ENCODE measurements around the gene EEF1AKMT4.

EEF1AKMT4 gene

DNA sequence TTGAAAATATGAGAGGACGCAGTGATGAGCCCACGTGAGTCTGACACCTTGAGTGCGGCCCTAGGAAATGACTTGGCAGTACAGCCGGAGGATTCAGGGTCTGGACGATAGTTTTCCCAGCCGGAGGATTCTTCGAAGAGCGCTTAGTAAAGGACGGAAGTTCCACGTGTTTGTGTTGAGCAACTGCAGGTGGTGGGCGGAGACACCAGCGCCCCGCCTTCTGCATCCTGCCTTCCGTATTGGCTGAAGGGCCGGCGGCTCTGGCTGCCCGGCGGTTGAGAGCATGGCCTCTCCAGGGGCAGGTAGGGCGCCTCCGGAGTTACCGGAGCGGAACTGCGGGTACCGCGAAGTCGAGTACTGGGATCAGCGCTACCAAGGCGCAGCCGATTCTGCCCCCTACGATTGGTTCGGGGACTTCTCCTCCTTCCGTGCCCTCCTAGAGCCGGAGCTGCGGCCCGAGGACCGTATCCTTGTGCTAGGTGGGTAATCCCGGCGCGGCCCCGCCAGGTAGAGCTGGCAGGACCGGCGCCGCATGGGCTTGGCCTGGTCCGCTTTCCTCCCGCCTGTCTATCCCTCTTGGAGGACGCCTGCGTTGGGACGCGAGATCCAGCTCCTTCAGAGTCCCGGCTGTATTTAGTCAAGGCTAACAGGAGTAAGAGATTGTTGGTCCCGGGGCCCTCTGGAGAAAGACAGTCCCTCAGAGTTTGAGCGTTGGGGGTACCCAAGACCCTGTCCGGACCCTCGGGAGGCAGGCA is at the start of gene EEF1AKMT4:
TSS of gene EEF1AKMT4 (plus strand) at position 261 of the 755 bp plus-strand sequence. CDS start at position 284, 23 bp downstream.
- DNase-seq (ENCODE audit: low spot score) = peak; percentile 98

DNA sequence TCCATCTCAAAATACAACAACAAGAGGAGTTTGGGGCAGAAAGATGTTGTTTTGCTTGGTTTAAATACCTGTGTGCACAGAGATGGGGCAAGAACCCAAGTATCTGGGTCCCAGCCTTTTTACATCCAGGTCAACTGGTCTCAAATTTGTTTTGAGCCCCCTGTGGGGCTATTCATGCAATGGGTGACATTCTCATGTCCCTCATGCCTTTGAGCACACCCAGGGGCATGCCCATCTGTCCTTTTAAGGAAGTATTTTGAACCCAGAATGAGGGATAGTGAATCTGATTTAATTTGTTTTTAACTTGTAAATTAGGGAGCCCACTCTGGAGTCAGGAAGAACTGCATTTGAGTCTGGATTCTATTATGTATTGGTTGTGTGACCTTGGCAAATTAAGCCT is 48.6 kb upstream of the EEF1AKMT4 start:
- DNase-seq (ENCODE audit: low spot score) = no peak

DNA sequence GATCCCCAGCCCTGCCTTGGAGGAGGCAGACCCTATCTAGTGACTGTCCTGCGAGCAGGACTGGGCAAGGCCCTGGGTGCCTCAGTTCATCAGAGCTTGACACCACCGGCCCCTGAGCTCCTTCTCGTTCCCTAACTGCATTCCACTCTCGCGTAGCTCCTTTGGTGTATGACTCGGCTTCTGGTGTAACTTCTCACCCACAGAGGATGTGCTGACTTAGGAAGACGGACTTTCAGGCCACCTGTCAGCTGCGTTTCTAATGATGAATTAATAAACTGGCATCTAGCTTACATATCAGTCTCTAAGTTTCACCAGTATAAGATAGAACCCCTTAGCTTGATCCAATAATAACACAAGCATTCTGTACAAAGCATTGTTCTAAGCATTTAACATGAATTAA is 45.9 kb upstream of the EEF1AKMT4 start:
- DNase-seq (ENCODE audit: low spot score) = no peak

DNA sequence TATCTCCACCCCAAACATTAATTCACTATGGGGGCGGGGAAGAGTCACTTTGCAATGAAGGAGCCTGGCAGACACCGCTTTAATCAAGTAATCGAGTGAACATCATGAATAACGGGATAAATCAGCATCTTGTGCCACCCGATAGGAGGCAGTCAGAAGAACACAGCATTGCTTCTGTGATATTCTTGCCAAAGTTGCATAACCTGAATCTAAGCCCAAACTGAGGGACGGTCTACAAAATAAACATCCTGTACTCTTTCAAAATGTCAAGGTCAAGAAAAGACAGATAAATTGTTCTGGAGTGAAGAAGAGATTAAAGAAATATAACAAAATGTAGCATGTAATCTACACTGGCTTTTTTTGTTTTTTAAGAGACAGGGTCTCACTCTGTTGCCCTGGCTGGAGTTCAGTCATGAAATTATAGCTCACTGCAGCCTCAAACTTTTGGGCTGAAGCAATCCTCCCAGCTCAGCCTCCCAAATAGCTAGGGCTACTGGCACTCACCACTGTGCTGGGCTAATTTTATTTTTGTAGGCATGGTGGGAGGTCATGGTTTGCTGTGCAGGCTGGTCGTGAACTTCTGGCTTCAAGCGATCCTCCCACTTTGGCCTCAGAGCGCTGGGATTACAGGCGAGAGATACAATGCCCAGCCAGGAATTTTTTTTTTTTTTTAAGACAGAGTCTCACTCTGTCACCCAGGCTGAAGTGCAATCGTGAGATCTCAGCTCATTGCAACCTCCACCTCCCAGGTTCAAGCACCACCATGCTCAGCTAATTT is 40.1 kb upstream of the EEF1AKMT4 start:
- DNase-seq (ENCODE audit: low spot score) = no peak

DNA sequence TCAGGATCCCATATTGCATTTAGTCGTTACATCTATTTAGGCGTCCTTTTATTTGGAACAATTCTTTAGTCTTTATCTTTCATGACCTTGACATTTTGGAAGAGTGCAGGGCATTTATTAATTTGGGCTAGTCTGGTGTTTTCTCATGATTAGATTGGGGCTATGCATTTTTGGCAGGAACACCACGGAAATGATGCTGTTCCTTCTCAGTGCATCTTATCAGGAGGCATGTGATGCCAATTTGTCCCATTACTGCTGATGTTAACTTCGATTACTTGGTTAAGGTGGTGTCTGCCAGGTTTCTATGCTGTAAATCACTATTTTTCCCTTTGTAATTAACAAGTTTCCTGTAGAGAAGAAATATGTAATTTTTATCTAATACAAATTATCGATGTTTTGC is 38.2 kb upstream of the EEF1AKMT4 start:
- DNase-seq (ENCODE audit: low spot score) = no peak

DNA sequence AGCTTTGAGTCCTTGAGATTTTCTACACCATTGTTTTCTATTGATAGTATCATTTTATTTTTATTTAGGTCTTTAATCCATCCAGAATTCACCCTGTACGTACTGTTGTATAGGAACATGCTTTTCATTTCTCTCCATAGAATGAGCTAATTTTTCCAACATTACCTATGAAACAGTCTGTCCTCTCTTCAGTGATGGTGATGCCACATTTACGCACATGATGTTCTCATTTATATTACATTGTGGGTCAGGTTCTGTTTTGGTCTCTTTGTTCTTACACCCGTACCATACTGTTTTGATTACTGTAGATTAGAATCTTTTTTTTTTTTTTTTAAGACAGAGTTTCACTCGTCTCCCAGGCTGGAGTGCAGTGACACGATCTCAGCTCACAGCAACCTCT is 37.8 kb upstream of the EEF1AKMT4 start:
- no peak for DNase-seq (ENCODE audit: low spot score)

DNA sequence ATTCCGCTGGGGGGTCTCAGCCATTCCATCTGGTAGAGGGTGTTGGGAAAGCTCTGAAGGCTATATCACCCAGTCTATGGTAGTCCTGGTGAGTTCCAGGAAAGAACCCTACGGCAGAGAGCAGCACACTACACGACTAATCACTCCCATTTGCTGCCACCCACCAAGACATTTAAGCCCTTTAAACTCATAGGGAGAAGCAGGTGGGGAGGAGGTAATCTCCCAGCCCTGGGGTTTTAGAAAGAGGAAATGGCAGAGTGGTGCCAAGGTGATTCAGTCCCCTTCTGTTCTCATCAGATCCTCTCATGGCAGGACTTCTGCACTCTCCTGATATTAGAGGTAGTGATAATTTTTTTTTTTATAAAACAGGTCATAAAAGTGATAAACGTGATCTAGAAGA is 30.7 kb upstream of the EEF1AKMT4 start:
- DNase-seq (ENCODE audit: low spot score) = no peak

DNA sequence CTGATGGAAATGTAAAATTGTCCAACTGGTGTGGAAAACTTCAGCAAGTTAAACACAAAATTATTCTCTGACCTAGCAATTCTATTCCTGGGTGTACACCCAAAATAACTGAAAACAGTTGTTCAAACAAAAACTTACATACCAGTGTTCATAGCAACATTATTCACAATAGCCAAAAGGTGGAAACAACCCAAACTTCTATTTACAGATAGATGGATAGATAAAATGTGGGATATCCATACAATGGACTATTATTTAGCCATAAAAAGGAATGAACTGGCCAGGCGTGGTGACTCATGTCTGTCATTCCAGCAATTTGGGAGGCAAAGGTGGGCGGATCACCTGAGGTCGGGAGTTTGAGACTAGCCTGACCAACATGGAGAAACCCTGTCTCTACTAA is 27.0 kb upstream of the EEF1AKMT4 start:
- no peak for DNase-seq (ENCODE audit: low spot score)

DNA sequence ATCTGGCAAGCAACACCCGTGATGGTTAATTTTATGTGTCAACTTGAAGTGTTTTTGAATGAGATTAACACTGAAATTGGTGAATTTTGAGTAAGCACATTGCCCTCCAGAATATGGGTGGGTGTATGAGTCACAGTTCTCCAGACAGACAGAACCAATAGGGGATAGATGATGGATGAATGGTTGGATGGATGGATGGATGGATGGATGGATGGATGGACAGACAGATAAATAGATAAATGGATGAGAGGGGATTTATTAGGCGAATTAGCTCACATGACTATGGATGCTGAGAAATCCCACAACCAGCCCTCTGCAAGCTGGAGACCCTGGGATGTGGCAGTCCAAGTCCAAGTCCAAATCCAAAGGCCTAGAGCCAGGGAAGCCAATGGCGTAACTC is 25.5 kb upstream of the EEF1AKMT4 start:
- DNase-seq (ENCODE audit: low spot score) = no peak

DNA sequence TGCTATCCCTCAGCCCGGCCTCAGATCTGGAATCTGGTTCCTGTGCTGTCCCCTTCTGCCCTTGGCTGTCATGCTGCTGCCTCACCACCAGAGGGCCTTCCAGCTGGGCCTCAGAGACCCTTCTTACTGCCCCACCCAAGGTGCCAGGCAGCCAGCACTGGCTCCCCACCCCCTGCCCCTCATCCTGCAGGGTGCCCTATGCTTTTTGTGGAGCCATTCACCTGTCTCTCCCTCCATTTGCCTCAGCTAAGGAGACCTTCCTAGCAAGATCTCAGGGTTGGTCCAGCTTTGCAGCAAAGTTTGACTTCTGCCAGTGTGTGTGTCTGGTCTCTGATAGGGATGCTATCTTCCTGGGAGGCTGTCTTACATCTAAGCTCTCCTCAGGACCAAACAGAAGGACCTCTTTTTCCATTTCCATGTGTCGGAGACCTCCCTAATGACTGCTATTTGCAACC is 22.0 kb upstream of the EEF1AKMT4 start:
- DNase-seq (ENCODE audit: low spot score) = peak; percentile 72

DNA sequence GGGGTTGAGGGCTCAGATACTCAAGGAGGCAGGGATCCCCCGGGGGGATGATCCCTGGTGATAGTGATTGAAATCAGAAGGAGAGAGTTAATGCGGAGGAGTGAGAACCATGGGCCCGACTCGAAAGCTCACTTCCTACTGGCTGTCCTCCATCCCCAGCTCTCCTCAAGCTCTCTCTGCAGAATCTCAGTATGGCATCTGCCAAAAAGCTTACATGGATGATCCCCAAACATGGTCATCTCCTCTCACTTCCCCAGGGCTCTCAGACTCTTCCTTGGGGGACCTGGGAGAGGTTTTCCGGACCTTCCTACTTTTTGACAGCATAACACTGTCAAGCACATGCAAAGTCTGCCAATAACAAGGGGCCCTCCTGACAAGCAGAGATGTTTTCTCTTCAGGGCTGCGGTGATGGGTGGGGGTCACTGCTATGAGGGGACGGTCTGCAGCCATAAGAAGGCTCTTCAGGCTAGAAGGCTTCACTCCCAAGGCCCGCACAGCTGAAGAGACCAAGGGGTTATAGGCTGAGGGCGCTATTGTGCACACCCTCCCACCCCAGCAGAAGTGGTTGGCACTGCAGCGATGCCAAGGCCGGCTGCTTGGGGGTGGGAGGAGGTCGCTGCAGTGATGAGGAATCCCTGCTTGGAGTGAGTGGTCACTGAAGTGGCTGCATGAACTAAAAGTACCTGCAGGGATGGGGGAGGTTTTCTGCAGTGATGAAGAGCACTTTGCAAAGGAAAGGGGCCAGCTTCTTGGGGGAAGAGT is 20.9 kb upstream of the EEF1AKMT4 start:
- DNase-seq (ENCODE audit: low spot score) = no peak

DNA sequence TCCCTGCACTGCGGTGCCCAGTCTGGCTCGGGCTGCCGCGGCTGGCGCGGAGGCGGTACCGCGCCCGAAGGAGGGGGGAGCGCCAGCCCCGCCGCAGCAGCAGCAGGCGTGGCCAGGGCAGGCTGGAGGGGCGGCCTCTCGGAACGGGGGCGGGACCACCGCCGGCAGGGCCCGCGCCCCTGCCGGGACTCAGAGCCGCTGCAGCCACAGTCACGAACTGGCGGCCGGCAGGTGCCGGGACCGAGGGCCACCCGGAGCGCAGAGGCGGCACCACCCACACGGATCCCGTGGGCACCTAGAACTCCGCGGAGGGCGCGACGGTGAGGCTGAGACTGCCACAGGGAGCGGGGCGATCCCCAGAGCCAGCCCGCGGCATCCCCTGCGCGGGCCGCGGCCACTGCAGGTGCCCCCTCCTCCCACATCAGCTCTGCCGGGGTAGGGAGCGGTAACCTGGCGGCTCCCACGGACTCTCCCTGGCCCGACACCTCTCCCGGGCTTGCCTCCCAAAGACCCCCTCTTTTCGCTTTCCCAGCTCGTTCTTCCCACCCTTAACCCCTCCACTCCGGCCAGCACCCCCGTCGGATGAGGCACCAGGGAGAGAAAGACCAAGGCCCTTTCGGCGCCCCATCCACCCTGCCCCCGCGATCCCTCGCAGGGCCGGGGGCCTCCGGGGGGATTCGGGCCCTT is 19.9 kb upstream of the EEF1AKMT4 start, which contains the start of gene VWA5B2:
TSS of gene VWA5B2 (plus strand) at position 192 of the 687 bp plus-strand sequence. CDS start 944 bp downstream, outside the sequence.
- DNase-seq (ENCODE audit: low spot score) = peak; percentile 85

DNA sequence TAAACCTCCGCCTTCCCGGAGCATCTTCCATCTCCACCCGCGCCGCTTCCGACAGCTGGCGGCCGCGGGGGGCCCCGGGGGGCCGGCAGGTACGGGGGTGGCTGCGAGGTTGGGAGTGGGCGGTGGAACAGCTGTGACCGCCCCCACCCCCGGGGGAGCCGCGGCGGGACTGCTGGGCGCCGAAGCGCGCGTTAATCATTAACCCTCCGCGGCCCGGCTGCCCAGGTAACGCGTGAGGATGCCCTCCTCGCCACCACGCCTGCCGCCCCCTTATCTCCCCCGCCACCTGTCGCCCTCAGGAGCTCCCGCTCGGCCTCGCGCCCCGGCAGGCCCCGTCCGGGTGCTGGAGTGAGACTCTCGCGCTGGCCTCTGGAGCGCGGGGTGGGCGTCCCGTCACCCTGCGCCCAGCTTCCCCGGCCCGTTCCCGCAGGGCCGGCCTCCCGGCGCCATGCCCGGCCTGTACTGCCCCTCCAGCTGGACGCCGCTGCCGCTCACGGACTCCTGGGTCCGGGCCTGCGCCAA is 19.3 kb upstream of the EEF1AKMT4 start:
- no peak for DNase-seq (ENCODE audit: low spot score)

DNA sequence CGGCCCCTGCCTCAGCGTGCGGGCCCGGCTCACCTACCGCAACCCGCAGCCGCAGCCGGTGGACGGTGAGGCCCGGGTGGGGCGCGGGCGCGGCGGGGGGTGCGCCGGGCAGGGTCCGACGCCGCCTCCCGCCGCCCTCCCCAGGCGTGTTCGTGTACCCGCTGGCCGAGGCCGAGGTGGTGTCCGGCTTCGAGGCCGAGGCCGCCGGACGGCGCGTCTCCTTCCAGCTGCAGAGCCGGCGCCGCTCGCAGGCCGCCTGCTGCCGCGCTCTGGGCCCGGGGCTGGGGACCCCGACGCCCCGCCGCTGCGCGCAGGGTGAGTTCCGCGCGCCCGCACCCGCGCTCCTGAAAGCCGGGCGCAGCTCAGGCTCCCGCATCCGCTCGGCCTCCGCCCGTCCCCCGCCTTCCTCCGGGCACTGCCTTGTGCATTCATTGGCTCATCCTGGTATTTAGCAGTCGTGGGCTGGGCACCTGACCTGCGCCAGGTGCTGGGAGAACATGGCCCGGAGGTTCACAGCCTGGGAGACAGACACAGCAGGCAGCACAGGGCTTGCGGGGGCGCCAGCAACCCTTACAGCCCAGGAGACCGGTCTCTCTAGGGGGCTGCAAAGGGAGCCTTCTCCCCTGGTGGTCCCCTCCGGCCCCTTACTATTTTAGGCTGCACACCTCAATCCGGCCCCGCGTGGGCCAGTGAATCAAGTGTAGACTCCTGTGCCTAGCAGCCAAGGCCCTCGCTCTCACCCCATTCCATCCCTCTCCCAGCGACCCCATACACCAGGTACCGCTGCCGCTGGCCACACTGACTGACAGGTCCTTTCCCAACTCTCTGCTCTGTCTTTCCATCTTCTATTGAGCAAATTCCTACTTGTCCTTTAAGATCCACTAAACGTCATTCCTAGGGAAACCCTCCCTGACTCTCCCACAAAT is 18.6 kb upstream of the EEF1AKMT4 start:
- DNase-seq (ENCODE audit: low spot score) = no peak

DNA sequence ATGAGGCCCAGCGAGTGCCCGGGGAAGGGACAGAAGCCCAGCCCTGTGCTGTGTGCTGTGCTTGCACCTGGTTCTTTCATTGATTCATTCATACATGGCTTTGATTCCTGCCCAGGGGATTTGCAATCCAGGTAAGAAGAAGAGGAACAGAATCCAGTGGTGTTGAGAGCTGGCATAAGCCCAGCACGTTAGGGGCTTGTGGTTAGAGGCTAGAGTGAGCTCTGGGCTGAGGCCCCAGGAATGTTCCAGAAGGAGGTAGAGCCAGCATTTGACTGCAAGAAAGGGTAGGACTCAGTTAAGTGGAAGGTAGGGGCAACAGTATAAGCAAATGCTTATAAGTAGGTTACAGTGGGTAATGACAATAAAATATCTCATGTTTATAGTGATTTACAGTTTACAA is 17.8 kb upstream of the EEF1AKMT4 start:
- DNase-seq (ENCODE audit: low spot score) = no peak

DNA sequence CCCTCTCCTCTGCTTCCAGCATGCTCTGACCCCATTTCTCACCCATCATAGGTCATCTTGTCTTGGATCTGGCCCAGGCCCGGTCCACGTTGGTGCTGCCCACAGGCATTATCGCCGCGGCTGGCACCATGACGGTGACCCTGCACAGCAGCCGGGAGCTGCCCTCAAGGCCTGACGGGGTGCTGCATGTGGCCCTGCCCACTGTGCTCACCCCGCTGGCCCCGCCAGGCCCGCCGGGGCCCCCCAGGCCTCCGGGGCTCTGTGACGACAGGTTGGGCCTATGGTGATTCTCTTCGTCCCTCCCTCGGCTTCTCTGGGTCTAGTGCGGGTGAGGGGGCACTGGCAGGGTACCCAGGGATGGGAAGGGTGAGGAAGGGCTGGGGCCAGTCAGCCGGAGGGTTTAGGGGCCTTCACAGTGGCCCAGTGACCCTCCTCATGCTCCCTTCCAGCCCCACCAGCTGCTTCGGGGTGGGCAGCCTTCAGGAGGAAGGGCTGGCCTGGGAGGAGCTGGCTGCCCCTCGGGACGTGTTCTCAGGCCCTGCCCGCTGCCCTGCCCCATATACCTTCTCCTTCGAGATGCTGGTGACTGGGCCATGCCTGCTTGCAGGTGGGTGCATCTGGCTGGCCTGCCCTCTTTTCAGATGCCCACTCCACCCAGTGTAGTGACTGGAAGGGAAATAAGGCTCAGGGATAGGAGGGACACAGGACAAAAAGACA is 16.2 kb upstream of the EEF1AKMT4 start:
- DNase-seq (ENCODE audit: low spot score) = no peak

DNA sequence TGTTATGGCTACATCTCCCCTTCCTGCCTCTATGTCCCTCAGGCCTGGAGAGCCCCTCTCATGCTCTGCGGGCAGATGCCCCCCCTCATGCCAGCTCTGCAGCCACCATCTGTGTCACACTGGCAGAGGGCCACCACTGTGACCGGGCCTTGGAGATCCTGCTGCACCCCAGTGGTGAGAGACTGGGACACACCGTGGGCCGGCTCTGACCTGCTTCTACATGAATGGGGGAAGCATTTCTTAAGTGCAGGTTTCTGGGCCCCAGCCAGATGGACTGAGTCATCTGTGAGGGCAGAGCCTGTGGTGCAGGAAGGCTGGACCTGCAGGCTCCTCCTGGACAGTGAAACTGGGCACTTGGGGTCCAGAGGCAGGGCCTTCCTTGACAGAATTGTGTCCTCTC is 15.2 kb upstream of the EEF1AKMT4 start:
- DNase-seq (ENCODE audit: low spot score) = peak; percentile 30

DNA sequence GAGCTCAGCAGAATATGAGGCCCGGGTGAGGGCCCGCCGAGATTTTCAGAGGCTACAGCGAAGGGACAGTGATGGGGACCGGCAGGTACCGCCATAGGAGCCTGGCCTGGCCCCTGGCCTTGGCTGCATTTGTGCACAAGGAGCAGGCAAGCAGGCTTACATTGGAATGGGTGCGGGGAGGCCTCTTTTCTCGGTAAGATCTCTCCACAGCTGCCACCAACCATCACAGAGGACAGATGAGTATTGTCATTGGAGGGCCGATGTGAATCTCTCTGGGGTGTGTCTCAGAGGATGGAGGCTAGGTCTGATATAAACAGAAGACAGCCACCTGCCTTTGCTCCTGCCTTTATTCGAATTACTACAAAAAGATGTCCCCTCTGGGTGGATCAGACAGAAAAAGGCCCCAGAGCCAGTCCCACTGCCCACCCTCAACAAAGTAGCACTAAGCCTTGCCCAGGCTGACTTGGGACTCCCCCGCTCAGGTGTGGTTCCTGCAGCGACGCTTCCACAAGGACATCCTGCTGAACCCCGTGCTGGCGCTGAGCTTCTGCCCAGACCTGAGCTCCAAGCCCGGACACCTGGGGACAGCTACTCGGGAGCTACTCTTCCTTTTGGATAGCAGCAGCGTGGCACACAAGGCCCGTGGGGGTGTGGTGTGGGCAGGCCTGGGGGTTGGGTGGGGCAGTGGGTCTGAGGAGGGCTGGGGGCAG is 14.6 kb upstream of the EEF1AKMT4 start:
- DNase-seq (ENCODE audit: low spot score) = no peak

DNA sequence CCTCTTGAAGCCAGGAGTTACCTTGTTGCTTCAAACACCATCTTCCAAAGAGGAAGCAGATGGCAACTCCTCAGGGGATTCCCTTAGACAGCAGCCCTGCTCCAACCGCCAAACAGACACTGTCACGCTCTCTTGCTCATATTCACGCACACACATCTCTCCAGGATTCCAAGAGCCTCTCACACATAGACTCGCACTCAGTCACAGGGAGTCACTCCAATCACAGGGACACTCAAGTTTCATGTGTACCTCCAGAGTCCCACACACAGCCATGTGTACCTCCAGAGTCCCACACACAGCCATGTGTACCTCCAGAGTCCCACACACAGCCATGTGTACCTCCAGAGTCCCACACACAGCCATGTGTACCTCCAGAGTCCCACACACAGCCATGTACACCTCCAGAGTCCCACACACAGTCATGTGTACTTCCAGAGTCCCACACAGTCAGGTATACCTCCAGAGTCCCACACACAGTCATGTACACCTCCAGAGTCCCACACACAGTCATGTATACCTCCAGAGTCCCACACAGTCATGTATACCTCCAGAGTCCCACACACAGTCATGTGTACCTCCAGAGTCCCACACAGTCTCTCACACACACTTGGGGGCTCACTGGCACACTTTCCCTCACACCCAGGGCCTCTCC is 14.0 kb upstream of the EEF1AKMT4 start:
- no peak for DNase-seq (ENCODE audit: low spot score)
